ENCODE results near the gene HSF4. TPM values are rescaled to one million over a fixed set of nuclear protein-coding genes. Genes with fewer than 3 reads are reported as not detected.

The HSF4 gene
- total RNA-seq, 1 experiment from 2014 or later = 38.6 TPM

- CTCF ChIA-PET = no interaction called here
Observed at GRCh38 chr16:67180166-67180565, 15.6 kb downstream of the HSF4 start.

GRCh38 chr16:67181346-67181745 lies 16.8 kb downstream of the HSF4 start:
- DNase-seq (ENCODE audit: low read depth, low spot score) = no peak
- BruUV-seq (replicated peaks) = no TSS peak
- H3K27ac ChIP-seq (ENCODE audit: low read length) = no peak overlapping the region
- H3K9me3 ChIP-seq (ENCODE audit: control insufficient read depth, insufficient read depth, low read depth, low read length) = no peaks in the 10 kb centered on the region
- in situ Hi-C loops (cut with HindIII; ENCODE audit: low pct_unique_long_range_greater_than_20kb, low sequenced_read_pairs) (no loop called here), intact Hi-C loops (cut with micrococcal nuclease; ENCODE audit: unreplicated experiment) (loop anchor here (10.0 kb wide), 1 partner anchor 227 kb away; no protein-coding TSS in a partner anchor)
- peaks cover 8% of the 10 kb centered on the region for H3K4me1 ChIP-seq (ENCODE audit: control insufficient read depth, insufficient read depth, low read length)
- H3K4me3 ChIP-seq (ENCODE audit: low read depth in 2 of 2, low read length in 2 of 2) = no peak overlapping the region
- TF ChIP-seq CTCF (IDR thresholded peaks at IDR 0.05) (no peak), POLR2AphosphoS5 (IDR thresholded peaks at IDR 0.05; ENCODE audit: low read depth, low read length) (no peak), TCF7L2 (IDR thresholded peaks at IDR 0.05; ENCODE audit: low read depth, low read length) (no peak), REST (IDR thresholded peaks at IDR 0.05; ENCODE audit: insufficient read depth in 1 of 2, low read depth in 2 of 2, low read length in 1 of 2) (no peak), SIN3A (IDR thresholded peaks at IDR 0.05; ENCODE audit: borderline replicate concordance, insufficient read depth, low read depth, low read length) (no peak)
- no peak for ATAC-seq
- H3K27me3 ChIP-seq (ENCODE audit: control insufficient read depth, insufficient read depth, low read length) = no peaks in the 10 kb centered on the region
- ChIA-PET CTCF (no interaction called here), POLR2A (interaction anchor here (1.1 kb wide), 1 partner anchor 21 kb away, joined by 3 read pairs; no protein-coding TSS in a partner anchor)
- peaks cover 4% of the 10 kb centered on the region; the same call in 1 of the 2 replicates for H3K36me3 ChIP-seq (ENCODE audit: control insufficient read depth, insufficient read depth, low read length)

More at GRCh38 chr16:67180166-67180565, 15.6 kb downstream of the HSF4 start:
- peaks cover 4% of the 10 kb centered on the region; the same call in 1 of the 2 replicates for H3K36me3 ChIP-seq (ENCODE audit: control insufficient read depth, insufficient read depth, low read length)
- no peak for TF ChIP-seq TCF7L2 (IDR thresholded peaks at IDR 0.05; ENCODE audit: low read depth, low read length)
- no peak for TF ChIP-seq SIN3A (IDR thresholded peaks at IDR 0.05; ENCODE audit: borderline replicate concordance, insufficient read depth, low read depth, low read length)
- no peak for TF ChIP-seq POLR2AphosphoS5 (IDR thresholded peaks at IDR 0.05; ENCODE audit: low read depth, low read length)
- no peak for TF ChIP-seq CTCF (IDR thresholded peaks at IDR 0.05)
- TF ChIP-seq REST (IDR thresholded peaks at IDR 0.05; ENCODE audit: insufficient read depth in 1 of 2, low read depth in 2 of 2, low read length in 1 of 2) = no peak
- ATAC-seq (no peak), DNase-seq (ENCODE audit: low read depth, low spot score) (no peak)
- peaks cover 8% of the 10 kb centered on the region; the same call in 1 of the 2 replicates for H3K4me1 ChIP-seq (ENCODE audit: control insufficient read depth, insufficient read depth, low read length)
- intact Hi-C loops (cut with micrococcal nuclease; ENCODE audit: unreplicated experiment) = loop anchor here (10.0 kb wide), 1 partner anchor 225 kb away; no protein-coding TSS in a partner anchor
- H3K27ac ChIP-seq (ENCODE audit: low read length) = no peak overlapping the region
- H3K27me3 ChIP-seq (ENCODE audit: control insufficient read depth, insufficient read depth, low read length) = no peaks in the 10 kb centered on the region
- in situ Hi-C loops (cut with HindIII; ENCODE audit: low pct_unique_long_range_greater_than_20kb, low sequenced_read_pairs) = no loop called here
- H3K4me3 ChIP-seq (ENCODE audit: low read depth in 2 of 2, low read length in 2 of 2) = no peak overlapping the region
- BruUV-seq (replicated peaks) = no TSS peak
- H3K9me3 ChIP-seq (ENCODE audit: control insufficient read depth, insufficient read depth, low read depth, low read length) = no peaks in the 10 kb centered on the region
- POLR2A ChIA-PET = no interaction called here

Measured in Panc1 (cell line).